GM20000 (cell line): ENCODE measurements around the gene PLEKHM3.

Source experiments
- DNase-seq: peaks from one replicate; pipeline ENCODE4 v3.0.0; 2012; ENCODE audit warnings: low spot score
- TF ChIP-seq, protein P1 (sequence below): IDR thresholded peaks from 2 replicates; pipeline ENCODE4 v1.5.1; 2012; ENCODE audit warnings: mild to moderate bottlenecking, control low read depth; ENCODE audit errors: extremely low read depth, missing control alignments

PLEKHM3 gene

DNA sequence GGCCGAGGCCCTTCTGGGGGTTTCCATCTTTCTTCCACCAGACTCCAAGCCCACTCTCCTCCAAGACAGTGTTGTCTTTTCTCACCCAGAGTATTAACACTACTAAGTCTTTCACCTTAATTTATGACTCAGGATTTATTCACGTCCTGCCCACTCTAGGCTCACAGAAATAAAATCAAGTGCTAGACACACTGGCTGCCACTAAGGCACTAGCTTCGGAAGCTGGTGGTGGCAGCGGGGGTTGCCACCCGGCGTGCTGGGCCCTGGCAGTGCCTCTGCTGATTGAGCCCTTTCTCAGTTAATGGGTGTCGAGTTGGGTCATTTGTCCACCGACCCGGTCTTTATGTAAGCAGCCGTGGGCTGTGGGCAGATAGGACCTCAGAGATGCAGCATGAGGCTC is 162.0 kb downstream of the PLEKHM3 start:
- no peak for DNase-seq
- TF ChIP-seq, protein P1, sequence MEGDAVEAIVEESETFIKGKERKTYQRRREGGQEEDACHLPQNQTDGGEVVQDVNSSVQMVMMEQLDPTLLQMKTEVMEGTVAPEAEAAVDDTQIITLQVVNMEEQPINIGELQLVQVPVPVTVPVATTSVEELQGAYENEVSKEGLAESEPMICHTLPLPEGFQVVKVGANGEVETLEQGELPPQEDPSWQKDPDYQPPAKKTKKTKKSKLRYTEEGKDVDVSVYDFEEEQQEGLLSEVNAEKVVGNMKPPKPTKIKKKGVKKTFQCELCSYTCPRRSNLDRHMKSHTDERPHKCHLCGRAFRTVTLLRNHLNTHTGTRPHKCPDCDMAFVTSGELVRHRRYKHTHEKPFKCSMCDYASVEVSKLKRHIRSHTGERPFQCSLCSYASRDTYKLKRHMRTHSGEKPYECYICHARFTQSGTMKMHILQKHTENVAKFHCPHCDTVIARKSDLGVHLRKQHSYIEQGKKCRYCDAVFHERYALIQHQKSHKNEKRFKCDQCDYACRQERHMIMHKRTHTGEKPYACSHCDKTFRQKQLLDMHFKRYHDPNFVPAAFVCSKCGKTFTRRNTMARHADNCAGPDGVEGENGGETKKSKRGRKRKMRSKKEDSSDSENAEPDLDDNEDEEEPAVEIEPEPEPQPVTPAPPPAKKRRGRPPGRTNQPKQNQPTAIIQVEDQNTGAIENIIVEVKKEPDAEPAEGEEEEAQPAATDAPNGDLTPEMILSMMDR = no peak

DNA sequence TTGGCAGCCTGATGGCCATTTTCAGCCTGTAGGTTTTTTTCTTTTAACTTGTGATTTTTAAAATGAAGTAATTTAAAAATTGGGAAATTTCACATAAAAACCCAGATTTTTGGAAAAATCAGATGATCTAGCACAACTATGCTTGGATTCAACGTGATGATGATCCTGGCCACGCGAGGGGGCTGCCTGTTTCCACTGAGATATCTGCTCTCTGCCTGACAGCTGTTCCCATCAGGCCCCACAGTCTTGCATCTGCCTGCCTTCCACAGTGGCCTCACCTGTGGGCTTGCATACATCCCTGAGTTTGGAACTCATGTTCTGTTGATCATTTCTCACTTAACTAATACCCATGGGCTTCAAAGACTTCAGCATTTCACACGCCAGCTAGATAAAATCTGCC is 163.5 kb downstream of the PLEKHM3 start:
- no peak for DNase-seq
- TF ChIP-seq, protein P1 = no peak

DNA sequence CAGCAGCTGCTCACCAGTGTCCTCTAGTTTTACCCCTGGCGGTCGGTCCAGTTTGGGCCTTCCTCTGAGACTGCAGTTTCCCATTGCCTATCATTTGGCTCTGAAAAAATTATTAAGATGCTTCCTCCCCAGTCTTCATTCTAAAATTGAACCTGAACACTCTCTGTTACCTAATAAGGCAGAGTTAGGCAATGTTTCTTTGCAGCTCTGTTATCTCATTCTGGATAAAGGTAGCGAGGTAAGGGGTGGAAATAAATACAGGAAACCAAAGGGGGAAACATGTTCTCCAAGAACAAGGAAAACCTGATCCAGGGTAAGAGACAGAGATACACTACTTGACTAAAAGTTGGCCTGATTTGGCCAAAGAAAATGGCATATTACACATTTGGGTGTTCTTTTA is 164.6 kb downstream of the PLEKHM3 start:
- TF ChIP-seq, protein P1 = no peak
- DNase-seq = no peak

DNA sequence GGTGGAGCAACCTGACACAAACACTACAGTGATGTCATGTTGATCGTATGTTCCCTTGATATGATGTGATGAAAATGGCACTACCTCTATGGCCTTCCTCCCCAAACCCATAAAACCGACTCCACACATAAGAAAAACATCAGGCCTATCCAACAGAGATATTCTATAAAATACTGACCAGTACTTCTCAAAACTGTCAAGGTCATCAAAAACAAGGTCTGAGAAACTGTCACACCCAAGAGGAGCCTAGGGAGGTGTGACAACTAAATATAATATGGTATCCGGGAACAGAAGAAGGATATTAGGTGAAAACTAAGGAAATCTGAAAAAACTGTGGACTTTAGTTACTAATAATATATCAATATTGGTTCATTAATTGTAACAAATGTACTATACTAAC is 169.7 kb downstream of the PLEKHM3 start:
- no peak for DNase-seq

DNA sequence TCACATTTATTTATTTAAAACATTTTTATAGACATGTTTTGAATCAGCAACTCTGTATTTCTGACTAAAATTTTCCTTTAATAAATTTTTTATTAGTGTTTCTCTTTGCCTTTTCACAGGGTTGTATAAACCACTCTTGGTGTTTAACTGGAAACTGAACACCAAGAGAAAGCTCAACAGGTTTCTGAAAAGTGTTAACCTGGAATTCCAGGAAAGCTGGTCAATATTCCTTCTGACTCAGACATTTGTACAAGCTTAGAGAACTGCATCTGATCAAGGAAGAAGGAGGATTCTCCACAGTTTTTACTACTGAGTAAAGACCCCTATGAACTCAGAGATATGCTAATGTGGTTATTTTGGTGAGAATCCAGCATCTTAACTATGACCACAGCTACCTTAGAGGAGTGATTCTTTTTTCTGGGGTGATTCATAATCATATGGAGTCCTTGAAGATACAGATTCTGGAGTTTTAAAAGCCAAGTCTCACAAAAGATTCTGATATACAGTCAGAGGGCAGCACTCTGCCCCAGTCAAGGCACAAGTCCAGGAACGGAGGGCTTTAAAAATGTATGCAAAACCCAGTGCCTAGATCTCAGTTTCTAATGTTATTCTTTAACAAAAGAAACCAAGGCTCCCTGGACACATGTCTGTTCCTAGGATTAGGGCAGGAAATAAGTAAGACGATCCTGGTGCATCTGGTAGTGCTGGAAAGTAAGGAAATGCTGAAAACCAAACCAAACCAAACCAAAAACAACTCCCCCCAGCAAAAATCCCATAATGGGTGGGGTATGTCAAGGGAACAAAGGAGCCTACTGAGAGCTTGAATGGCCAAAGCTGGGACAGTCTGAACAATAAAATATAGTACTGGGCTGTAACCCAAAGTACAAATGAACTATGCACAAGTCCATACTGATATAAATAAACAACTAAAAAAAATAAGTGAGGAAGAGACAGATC is 170.6 kb downstream of the PLEKHM3 start:
- TF ChIP-seq, protein P1 = no peak

More for the DNA sequence above, 169.7 kb downstream of the PLEKHM3 start:
- TF ChIP-seq, protein P1 = no peak

GRCh38 chr2:207852791-207853190 is 172.5 kb downstream of the PLEKHM3 start:
- TF ChIP-seq, protein P1 = no peak
- no peak for DNase-seq

More for the DNA sequence above, 170.6 kb downstream of the PLEKHM3 start:
- no peak for DNase-seq

- TF ChIP-seq, protein P1 = no peak
- DNase-seq = no peak
These were observed 175.9 kb downstream of the PLEKHM3 start for GRCh38 chr2:207849443-207849842.
